B cell (primary cell): ENCODE results near the gene TENM4. TPM values are rescaled to one million over a fixed set of nuclear protein-coding genes. Genes with fewer than 3 reads are reported as not detected.
"Not testable (repeated sequence)": the region's sequence is repeated elsewhere in the genome, so short reads cannot be mapped to it uniquely, and the experiment has no call there.

Source experiments
- ATAC-seq: fragments of 200-7000 bp; cut with Tn5 transposase; one replicate; pipeline ENCODE4 v1.10.0; 2021; ENCODE audit warnings: low read depth, mild to moderate bottlenecking, moderate number of reproducible peaks, moderate library complexity
- CTCF ChIA-PET: fragments of 350-600 bp; sonication (Branson Sonifier 250); formaldehyde crosslinking; loops from one replicate; lab custom pipeline; 2021; ENCODE audit warnings: antibody characterized with exemption, inconsistent platforms; lab: Charles Lee
- POLR2A ChIA-PET: fragments of 350-600 bp; sonication (Branson Sonifier 250); formaldehyde crosslinking; loops from one replicate; lab custom pipeline; 2021; ENCODE audit warnings: antibody characterized with exemption; lab: Charles Lee
- DNase-seq: peaks from one replicate; pipeline ENCODE4 v3.0.0; 2013
- H2AFZ ChIP-seq: 2 replicates; pipeline ENCODE4 v1.6.1; 2012; ENCODE audit warnings: mild to moderate bottlenecking, low read depth, low read length; ENCODE audit not compliant: insufficient read depth, poor library complexity, severe bottlenecking
- H3K27ac ChIP-seq, 2 donors: 1 replicate in 1 of 2; 2 replicates in 1 of 2; pipeline ENCODE4 v1.5.1; 2012 to 2013; ENCODE audit warnings: low read length in 2 of 2, mild to moderate bottlenecking in 2 of 2, moderate library complexity in 1 of 2
- H3K27me3 ChIP-seq, 4 experiments: fragments of 200-600 bp in 1 of 4; sonication (generic) in 1 of 4; replicated peaks in 1 of 4; 1 replicate in 2 of 4; 2 replicates in 2 of 4; pipeline versions ENCODE4 v1.6.1 to v1.7.0; 2013 to 2016; ENCODE audit warnings: low read length in 3 of 4, mild to moderate bottlenecking in 2 of 4, mixed read lengths in 1 of 4, moderate library complexity in 1 of 4; ENCODE audit not compliant: insufficient read depth in 4 of 4, control insufficient read depth in 3 of 4; ENCODE audit errors: control extremely low read depth in 1 of 4
- H3K36me3 ChIP-seq, 2 experiments: replicated peaks in 1 of 2; 1 replicate in 1 of 2; 2 replicates in 1 of 2; pipeline versions ENCODE4 v1.6.1 to v1.7.1; 2013; ENCODE audit warnings: low read length in 1 of 2; ENCODE audit not compliant: insufficient read depth in 2 of 2, control insufficient read depth in 1 of 2; ENCODE audit errors: control extremely low read depth in 1 of 2, extremely low read depth in 1 of 2
- H3K4me1 ChIP-seq, 2 donors: fragments of 200-600 bp in 1 of 2; sonication (generic) in 1 of 2; 1 replicate in 1 of 2; 2 replicates in 1 of 2; pipeline versions ENCODE4 v1.5.1 to v1.6.1; 2013 to 2017; ENCODE audit warnings: low read length in 2 of 2; ENCODE audit not compliant: control insufficient read depth in 2 of 2, insufficient read depth in 2 of 2
- H3K4me2 ChIP-seq: replicated peaks from 2 replicates; pipeline ENCODE3; 2012; ENCODE audit warnings: mild to moderate bottlenecking, low read depth, low read length; ENCODE audit not compliant: poor library complexity, severe bottlenecking
- H3K4me3 ChIP-seq, 5 experiments: fragments of 200-600 bp in 1 of 5; sonication (generic) in 1 of 5; 1 replicate in 3 of 5; 2 replicates in 2 of 5; pipeline versions ENCODE4 v1.5.1 to v1.7.0; 2011 to 2016; ENCODE audit warnings: low read length in 4 of 5, mild to moderate bottlenecking in 4 of 5, low read depth in 2 of 5, control low read depth in 1 of 5, moderate library complexity in 1 of 5; ENCODE audit not compliant: insufficient read depth in 1 of 5; ENCODE audit errors: control extremely low read depth in 1 of 5, extremely low read depth in 1 of 5
- H3K79me2 ChIP-seq: fragments of 200-600 bp; sonication (generic); one replicate; pipeline ENCODE4 v1.6.0; 2016; ENCODE audit warnings: low read length; ENCODE audit not compliant: control insufficient read depth, insufficient read depth
- H3K9ac ChIP-seq: fragments of 200-600 bp; sonication (generic); 2 replicates; pipeline ENCODE4 v1.6.1; 2017; ENCODE audit warnings: mild to moderate bottlenecking, low read length, moderate library complexity
- H3K9me3 ChIP-seq, 3 donors: one replicate each; pipeline versions ENCODE4 v1.6.1 to v1.7.1; 2013; ENCODE audit warnings: low read length in 2 of 3; ENCODE audit not compliant: control insufficient read depth in 2 of 3, insufficient read depth in 1 of 3; ENCODE audit errors: control extremely low read depth in 1 of 3
- H4K20me1 ChIP-seq: 2 replicates; pipeline ENCODE4 v1.6.0; 2012; ENCODE audit warnings: mild to moderate bottlenecking, low read length; ENCODE audit not compliant: insufficient read depth, control insufficient read depth, poor library complexity, severe bottlenecking
- H3K27ac Mint-ChIP-seq: one replicate; pipeline ENCODE4 v1.8.0; 2021; ENCODE audit warnings: mixed read lengths
- H3K27me3 Mint-ChIP-seq: one replicate; pipeline ENCODE4 v1.8.0; 2021; ENCODE audit warnings: mixed read lengths
- H3K4me1 Mint-ChIP-seq: one replicate; pipeline ENCODE4 v1.8.0; 2021; ENCODE audit warnings: mixed read lengths
- H3K4me3 Mint-ChIP-seq: one replicate; pipeline ENCODE4 v1.8.0; 2021; ENCODE audit warnings: mixed read lengths
- H3K9me3 Mint-ChIP-seq: one replicate; pipeline ENCODE4 v1.8.0; 2022; ENCODE audit warnings: mixed read lengths; ENCODE audit not compliant: insufficient read depth
- CTCF ChIP-seq: fragments of 200-600 bp; IDR thresholded peaks from one replicate; pipeline ENCODE4 v1.8.0; 2022; ENCODE audit warnings: antibody characterized with exemption, mild to moderate bottlenecking
- EZH2 ChIP-seq: IDR thresholded peaks from 2 replicates; pipeline ENCODE4 v1.6.1; 2012; ENCODE audit warnings: borderline replicate concordance, low read depth, mild to moderate bottlenecking, moderate library complexity, low read length; ENCODE audit not compliant: insufficient read depth, poor library complexity, severe bottlenecking
- WGBS: methylation state at CpG from one replicate; pipeline ENCODE4 v1.1.5; 2013; ENCODE audit warnings: missing lambda C conversion rate; ENCODE audit not compliant: insufficient coverage; 5-methylcytosine and 5-hydroxymethylcytosine counted together
- intact Hi-C: fragments of 100-400 bp; cut with micrococcal nuclease; formaldehyde crosslinking; loops from one replicate; pipeline ENCODE4 v1.10.0; 2022
- polyA plus RNA-seq: library from polyadenylated mRNA; depleted of rRNA; stranded (reverse); fragments of >200 nt; gene quantifications from 2 replicates; pipeline ENCODE4 v1.2.3, GENCODE V29; 2012
- total RNA-seq, 2 donors: library from RNA; stranded (reverse); fragments of 120-200 nt in 1 of 2; gene quantifications; 1 replicate in 1 of 2; 2 replicates in 1 of 2; pipeline versions ENCODE4 v1.2.3 to v1.2.4, GENCODE V29; 2013 to 2022

The TENM4 gene
- total and polyA plus RNA-seq, 2 donors (not counting 1 experiment from before 2014, with no cell fraction given): 0.09 to 5.7 TPM

- Mint-ChIP-seq H3K27ac (no peak overlapping the region), H3K4me3 (no peak overlapping the region), H3K27me3 (no peaks in the 10 kb centered on the region), H3K4me1 (no peaks in the 10 kb centered on the region), H3K9me3 (no peaks in the 10 kb centered on the region)
- H2AFZ ChIP-seq: no peak overlapping the region
- POLR2A ChIA-PET: no interaction called here
- no peaks in the 10 kb centered on the region for H4K20me1 ChIP-seq
- WGBS: 90% methylated on average over 1 of the region's 3 CpGs
- H3K9ac ChIP-seq: no peak overlapping the region
- no peak for TF ChIP-seq EZH2
- TF ChIP-seq CTCF: no peak
- no peaks in the 10 kb centered on the region for H3K36me3 ChIP-seq
- H3K4me1 ChIP-seq: no peaks in the 10 kb centered on the region
- no peaks in the 10 kb centered on the region for H3K79me2 ChIP-seq
- no peak overlapping the region for H3K27ac ChIP-seq
- no peak overlapping the region for H3K4me2 ChIP-seq
- H3K27me3 ChIP-seq: no peaks in the 10 kb centered on the region
- ATAC-seq (no peak), DNase-seq (no peak)
- intact Hi-C loops: no loop called here
- CTCF ChIA-PET: no interaction called here
- no peaks in the 10 kb centered on the region for H3K9me3 ChIP-seq
- no peak overlapping the region for H3K4me3 ChIP-seq
Observed at GRCh38 chr11:78981153-78981552, 459.7 kb downstream of the TENM4 start.

- Histone ChIP-seq H3K9me3 (no peaks in the 10 kb centered on the region), H3K4me3 (no peak overlapping the region), H3K27me3 (no peaks in the 10 kb centered on the region), H3K4me1 (no peaks in the 10 kb centered on the region), H3K9ac (no peak overlapping the region), H4K20me1 (no peaks in the 10 kb centered on the region), H2AFZ (no peak overlapping the region), H3K4me2 (no peak overlapping the region), H3K79me2 (no peaks in the 10 kb centered on the region), H3K36me3 (no peaks in the 10 kb centered on the region), H3K27ac (no peak overlapping the region)
- ATAC-seq: no peak
- Mint-ChIP-seq H3K27ac (no peak overlapping the region), H3K4me3 (no peak overlapping the region), H3K4me1 (no peaks in the 10 kb centered on the region), H3K27me3 (no peaks in the 10 kb centered on the region), H3K9me3 (no peaks in the 10 kb centered on the region)
- WGBS: 100% methylated on average over 2 of the region's 2 CpGs
- intact Hi-C loops: no loop called here
- CTCF ChIA-PET: interaction anchor here (1.0 kb wide), 1 partner anchor 10 kb away, joined by 3 read pairs; no protein-coding TSS in a partner anchor
- TF ChIP-seq EZH2: no peak
- TF ChIP-seq CTCF: no peak
- POLR2A ChIA-PET: no interaction called here
- DNase-seq: no peak
Observed at GRCh38 chr11:78978831-78979230, 462.0 kb downstream of the TENM4 start.

- H3K9me3 Mint-ChIP-seq, H3K27me3 ChIP-seq, intact Hi-C loops, POLR2A ChIA-PET, H3K4me1 Mint-ChIP-seq, DNase-seq, H3K27ac Mint-ChIP-seq, H3K79me2 ChIP-seq, H4K20me1 ChIP-seq, H3K9ac ChIP-seq, H3K27me3 Mint-ChIP-seq, H3K4me2 ChIP-seq, H3K27ac ChIP-seq, H3K4me3 Mint-ChIP-seq, H2AFZ ChIP-seq, ATAC-seq, H3K36me3 ChIP-seq, H3K9me3 ChIP-seq, H3K4me1 ChIP-seq, H3K4me3 ChIP-seq: not testable (repeated sequence)
- CTCF ChIA-PET: interaction anchor here (1.0 kb wide), 1 partner anchor 11 kb away, joined by 3 read pairs; no protein-coding TSS in a partner anchor
- no CpG with 5 or more reads among the region's 3 CpGs for WGBS
Observed at GRCh38 chr11:78977848-78978247, 463.0 kb downstream of the TENM4 start.
